Measurements from ENCODE around the gene ELL.

The ELL gene

GRCh38 chr19:18481505-18482222, 40.2 kb downstream of the ELL start:
- Mint-ChIP-seq H3K27me3 (no peaks in the 10 kb centered on the region), H3K27ac (no peak overlapping the region), H3K36me3 (no peaks in the 10 kb centered on the region), H3K4me3 (no peak overlapping the region), H3K9me3 (no peaks in the 10 kb centered on the region), H3K4me1 (peaks cover 37% of the 10 kb centered on the region)
- no peak for DNase-seq (ENCODE audit: low spot score in 2 of 2)
- ATAC-seq (ENCODE audit: low read depth): no peak

- ATAC-seq (ENCODE audit: low read depth) (no peak), DNase-seq (ENCODE audit: low spot score in 2 of 2) (no peak)
- Mint-ChIP-seq H3K4me1 (peaks cover 42% of the 10 kb centered on the region), H3K27ac (peak overlapping the region; percentile 67), H3K4me3 (no peak overlapping the region), H3K36me3 (no peaks in the 10 kb centered on the region), H3K27me3 (no peaks in the 10 kb centered on the region), H3K9me3 (no peaks in the 10 kb centered on the region)
Observed at GRCh38 chr19:18480006-18480691, 41.7 kb downstream of the ELL start.

GRCh38 chr19:18478545-18479311, 43.1 kb downstream of the ELL start:
- H3K4me3 Mint-ChIP-seq: peak overlapping the region; percentile 56
- DNase-seq (ENCODE audit: low spot score in 2 of 2) (no peak), ATAC-seq (ENCODE audit: low read depth) (peak; percentile 66)
- H3K36me3 Mint-ChIP-seq: no peaks in the 10 kb centered on the region
- no peaks in the 10 kb centered on the region for H3K27me3 Mint-ChIP-seq
- H3K27ac Mint-ChIP-seq: peak overlapping the region; percentile 86
- peaks cover 38% of the 10 kb centered on the region for H3K4me1 Mint-ChIP-seq
- H3K9me3 Mint-ChIP-seq: no peaks in the 10 kb centered on the region

GRCh38 chr19:18477974-18478373, 43.9 kb downstream of the ELL start:
- Mint-ChIP-seq H3K27me3 (no peaks in the 10 kb centered on the region), H3K36me3 (no peaks in the 10 kb centered on the region), H3K4me3 (no peak overlapping the region), H3K9me3 (no peaks in the 10 kb centered on the region), H3K27ac (peak overlapping the region; percentile 86), H3K4me1 (peaks cover 36% of the 10 kb centered on the region)
- DNase-seq (ENCODE audit: low spot score in 2 of 2) (no peak), ATAC-seq (ENCODE audit: low read depth) (peak; percentile 14)

GRCh38 chr19:18477042-18477779, 44.7 kb downstream of the ELL start:
- ATAC-seq (ENCODE audit: low read depth) (no peak), DNase-seq (ENCODE audit: low spot score in 2 of 2) (no peak)
- Mint-ChIP-seq H3K9me3 (no peaks in the 10 kb centered on the region), H3K4me3 (no peak overlapping the region), H3K27ac (peak overlapping the region; percentile 86), H3K27me3 (no peaks in the 10 kb centered on the region), H3K4me1 (peaks cover 36% of the 10 kb centered on the region), H3K36me3 (no peaks in the 10 kb centered on the region)

GRCh38 chr19:18476507-18477041, 45.3 kb downstream of the ELL start:
- H3K4me3 Mint-ChIP-seq: no peak overlapping the region
- H3K36me3 Mint-ChIP-seq: no peaks in the 10 kb centered on the region
- DNase-seq (ENCODE audit: low spot score in 2 of 2) (no peak), ATAC-seq (ENCODE audit: low read depth) (no peak)
- H3K27me3 Mint-ChIP-seq: no peaks in the 10 kb centered on the region
- no peaks in the 10 kb centered on the region for H3K9me3 Mint-ChIP-seq
- no peak overlapping the region for H3K27ac Mint-ChIP-seq
- H3K4me1 Mint-ChIP-seq: peaks cover 36% of the 10 kb centered on the region

GRCh38 chr19:18475762-18476331, 46.0 kb downstream of the ELL start:
- no peaks in the 10 kb centered on the region for H3K9me3 Mint-ChIP-seq
- no peak for ATAC-seq (ENCODE audit: low read depth)
- DNase-seq (ENCODE audit: low spot score in 2 of 2): no peak
- peak overlapping the region; percentile 6 for H3K27ac Mint-ChIP-seq
- H3K27me3 Mint-ChIP-seq: no peaks in the 10 kb centered on the region
- no peaks in the 10 kb centered on the region for H3K36me3 Mint-ChIP-seq
- no peak overlapping the region for H3K4me3 Mint-ChIP-seq
- peaks cover 30% of the 10 kb centered on the region for H3K4me1 Mint-ChIP-seq

GRCh38 chr19:18475004-18475453, 46.8 kb downstream of the ELL start:
- Mint-ChIP-seq H3K4me1 (peaks cover 27% of the 10 kb centered on the region), H3K27ac (peak overlapping the region; percentile 6), H3K27me3 (no peaks in the 10 kb centered on the region), H3K9me3 (no peaks in the 10 kb centered on the region), H3K4me3 (no peak overlapping the region), H3K36me3 (no peaks in the 10 kb centered on the region)
- ATAC-seq (ENCODE audit: low read depth) (peak; percentile 53), DNase-seq (ENCODE audit: low spot score in 2 of 2) (no peak)

- H3K4me1 Mint-ChIP-seq: peaks cover 22% of the 10 kb centered on the region
- no peak for ATAC-seq (ENCODE audit: low read depth)
- no peaks in the 10 kb centered on the region for H3K9me3 Mint-ChIP-seq
- H3K27me3 Mint-ChIP-seq: no peaks in the 10 kb centered on the region
- DNase-seq (ENCODE audit: low spot score in 2 of 2): no peak
- no peak overlapping the region for H3K27ac Mint-ChIP-seq
- no peak overlapping the region for H3K4me3 Mint-ChIP-seq
- no peaks in the 10 kb centered on the region for H3K36me3 Mint-ChIP-seq
Observed at GRCh38 chr19:18474366-18474887, 47.4 kb downstream of the ELL start.

GRCh38 chr19:18473706-18474087, 48.2 kb downstream of the ELL start:
- ATAC-seq (ENCODE audit: low read depth): no peak
- no peak for DNase-seq (ENCODE audit: low spot score in 2 of 2)
- no peak overlapping the region for H3K4me3 Mint-ChIP-seq
- peaks cover 2% of the 10 kb centered on the region for H3K36me3 Mint-ChIP-seq
- peaks cover 18% of the 10 kb centered on the region for H3K4me1 Mint-ChIP-seq
- no peak overlapping the region for H3K27ac Mint-ChIP-seq
- H3K9me3 Mint-ChIP-seq: no peaks in the 10 kb centered on the region
- no peaks in the 10 kb centered on the region for H3K27me3 Mint-ChIP-seq

- H3K36me3 Mint-ChIP-seq: peaks cover 3% of the 10 kb centered on the region
- peak overlapping the region; percentile 32 for H3K27ac Mint-ChIP-seq
- no peaks in the 10 kb centered on the region for H3K27me3 Mint-ChIP-seq
- no peak for ATAC-seq (ENCODE audit: low read depth)
- no peak for DNase-seq (ENCODE audit: low spot score in 2 of 2)
- H3K9me3 Mint-ChIP-seq: no peaks in the 10 kb centered on the region
- peaks cover 15% of the 10 kb centered on the region for H3K4me1 Mint-ChIP-seq
- H3K4me3 Mint-ChIP-seq: no peak overlapping the region
Observed at GRCh38 chr19:18473003-18473705, 48.7 kb downstream of the ELL start.

GRCh38 chr19:18470787-18471186, 51.1 kb downstream of the ELL start:
- Mint-ChIP-seq H3K4me3 (no peak overlapping the region), H3K36me3 (peaks cover 4% of the 10 kb centered on the region), H3K27me3 (no peaks in the 10 kb centered on the region), H3K4me1 (peaks cover 13% of the 10 kb centered on the region), H3K9me3 (no peaks in the 10 kb centered on the region), H3K27ac (no peak overlapping the region)
- ATAC-seq (ENCODE audit: low read depth): no peak
- DNase-seq (ENCODE audit: low spot score in 2 of 2): no peak

Data from memory B cell (primary cell).